HCT116 (cell line): ENCODE measurements around the gene RASAL2. TPM values are rescaled to one million over a fixed set of nuclear protein-coding genes. Genes with fewer than 3 reads are reported as not detected.

Experiments used
- ATAC-seq: fragments of 200-7000 bp; cut with Tn5 transposase; 2 replicates; pipeline ENCODE4 v1.9.1; 2020; ENCODE audit warnings: mild to moderate bottlenecking, moderate library complexity
- BruUV-seq: library from RNA; stranded (reverse); fragments of 400-500 nt; replicated peaks from 2 replicates; lab custom pipeline; 2021; lab: Mats Ljungman, UMichigan
- CTCF ChIA-PET: fragments of 300-600 bp; sonication (Branson Sonifier 250); formaldehyde crosslinking; loops from one replicate; lab custom pipeline; 2021; ENCODE audit warnings: antibody characterized with exemption; lab: Charles Lee
- POLR2A ChIA-PET: fragments of 300-600, 350-600 bp; sonication (Branson Sonifier 250); formaldehyde crosslinking; loops from one replicate; lab custom pipeline; 2021; ENCODE audit warnings: antibody characterized with exemption; lab: Charles Lee
- RAD21 ChIA-PET, 2 experiments: fragments of 300-600 bp; sonication (Branson Sonifier 250); formaldehyde crosslinking; loops; one replicate each; lab custom pipeline; 2023; ENCODE audit warnings: low total read pairs in 2 of 2; ENCODE audit not compliant: uncharacterized antibody in 2 of 2, unreplicated experiment in 2 of 2, low non-redundant PET in 1 of 2; lab: Charles Lee
- DNase-seq: peaks from one replicate; pipeline ENCODE4 v3.0.0-alpha.2; 2010; ENCODE audit warnings: low read depth, low spot score
- H2AFZ ChIP-seq: fragments of 200-600 bp; shearing (Covaris generic), sonication (generic); 2 replicates; pipeline ENCODE4 v1.6.1; 2017; ENCODE audit warnings: low read depth, mixed run types, mixed read lengths, antibody characterized with exemption, low read length; ENCODE audit not compliant: poor library complexity, severe bottlenecking
- H3K27ac ChIP-seq: 2 replicates; pipeline ENCODE4 v1.5.1; 2012; ENCODE audit warnings: low read depth, low read length
- H3K27me3 ChIP-seq: fragments of 200-600 bp; sonication (generic); 2 replicates; pipeline ENCODE4 v1.6.1; 2016; ENCODE audit warnings: mixed run types, low read length, mixed read lengths; ENCODE audit not compliant: insufficient read depth
- H3K36me3 ChIP-seq, 2 experiments: fragments of 200-500 bp in 1 of 2; fragments of 200-600 bp in 1 of 2; sonication (Bioruptor generic) in 1 of 2; sonication (generic) in 1 of 2; 2 replicates each; pipeline versions ENCODE4 v1.5.1 to v1.6.1; 2014 to 2016; ENCODE audit warnings: low read length in 2 of 2, inconsistent platforms in 1 of 2, mixed read lengths in 1 of 2, mixed run types in 1 of 2; ENCODE audit not compliant: insufficient read depth in 2 of 2, control insufficient read depth in 1 of 2
- H3K4me1 ChIP-seq, 2 experiments: fragments of 200-600 bp in 1 of 2; sonication (generic) in 1 of 2; 2 replicates each; pipeline versions ENCODE4 v1.5.1 to v1.6.1; 2012 to 2017; ENCODE audit warnings: low read length in 2 of 2, inconsistent platforms in 1 of 2, mild to moderate bottlenecking in 1 of 2, mixed read lengths in 1 of 2, mixed run types in 1 of 2, moderate library complexity in 1 of 2; ENCODE audit not compliant: insufficient read depth in 2 of 2, control insufficient read depth in 1 of 2
- H3K4me2 ChIP-seq: fragments of 200-600 bp; sonication (generic); 2 replicates; pipeline ENCODE4 v1.6.1; 2017; ENCODE audit warnings: mixed run types, low read length, mixed read lengths
- H3K4me3 ChIP-seq, 2 experiments: fragments of 200-600 bp in 1 of 2; sonication (generic) in 1 of 2; replicated peaks in 1 of 2; 2 replicates each; pipeline ENCODE4 v1.5.1; 2011 to 2016; ENCODE audit warnings: low read length in 2 of 2, control low read depth in 1 of 2, low read depth in 1 of 2, mild to moderate bottlenecking in 1 of 2, mixed read lengths in 1 of 2, mixed run types in 1 of 2
- H3K79me2 ChIP-seq: fragments of 200-600 bp; sonication (generic); 2 replicates; pipeline ENCODE4 v1.6.1; 2017; ENCODE audit warnings: mild to moderate bottlenecking, mixed run types, low read length, moderate library complexity, mixed read lengths; ENCODE audit not compliant: insufficient read depth
- H3K9ac ChIP-seq: fragments of 200-600 bp; sonication (generic); 2 replicates; pipeline ENCODE4 v1.6.1; 2016; ENCODE audit warnings: low read length, mixed read lengths
- H3K9me2 ChIP-seq: fragments of 200-600 bp; sonication (generic), shearing (Covaris generic); 2 replicates; pipeline ENCODE4 v1.6.1; 2017; ENCODE audit warnings: mixed run types, mild to moderate bottlenecking, moderate library complexity; ENCODE audit not compliant: insufficient read depth
- H3K9me3 ChIP-seq, 2 experiments: fragments of 200-500 bp in 1 of 2; fragments of 200-600 bp in 1 of 2; sonication (Bioruptor generic) in 1 of 2; sonication (generic) in 1 of 2; 2 replicates each; pipeline ENCODE4 v1.6.1; 2014 to 2017; ENCODE audit warnings: low read length in 2 of 2, mixed read lengths in 2 of 2, inconsistent platforms in 1 of 2, low read depth in 1 of 2, mild to moderate bottlenecking in 1 of 2, mixed run types in 1 of 2, moderate library complexity in 1 of 2; ENCODE audit not compliant: control insufficient read depth in 1 of 2, insufficient read depth in 1 of 2
- H4K20me1 ChIP-seq: fragments of 200-600 bp; sonication (generic), shearing (Covaris generic); 2 replicates; pipeline ENCODE4 v1.6.1; 2017; ENCODE audit warnings: mixed run types, mild to moderate bottlenecking, moderate library complexity; ENCODE audit not compliant: insufficient read depth
- EZH2phosphoT487 ChIP-seq: fragments of 200-600 bp; IDR thresholded peaks from 2 replicates; pipeline ENCODE4 v1.6.1; 2018; ENCODE audit warnings: antibody characterized with exemption, borderline replicate concordance
- FOSL1 ChIP-seq: IDR thresholded peaks from 2 replicates; pipeline ENCODE4 v1.6.1; 2012; ENCODE audit warnings: low read depth
- JUND ChIP-seq: IDR thresholded peaks from 2 replicates; pipeline ENCODE4 v1.6.1; 2012
- TCF7L2 ChIP-seq: IDR thresholded peaks from 2 replicates; pipeline ENCODE4 v1.7.0; 2011; ENCODE audit warnings: borderline replicate concordance, inconsistent platforms; ENCODE audit not compliant: insufficient read depth, insufficient read length; ENCODE audit errors: extremely low read depth
- intact Hi-C: fragments of 100-400 bp; cut with micrococcal nuclease; formaldehyde crosslinking; loops from 2 replicates; pipeline ENCODE4 v1.10.0; 2022
- total RNA-seq: library from RNA; stranded (reverse); gene quantifications from one replicate; pipeline ENCODE4 v1.2.1, GENCODE V29; 2021; ENCODE audit not compliant: unreplicated experiment
- TF ChIP-seq, protein P1 (sequence below), 3 experiments: fragments of 200-600 bp in 1 of 3; sonication (generic) in 1 of 3; IDR thresholded peaks in 2 of 3; conservative IDR thresholded peaks in 1 of 3; 2 replicates each; pipeline ENCODE4 v1.5.1; 2012 to 2017; ENCODE audit warnings: low read depth in 2 of 3, low read length in 2 of 3, antibody characterized with exemption in 1 of 3, borderline replicate concordance in 1 of 3, control low read depth in 1 of 3, mild to moderate bottlenecking in 1 of 3, mixed read lengths in 1 of 3, mixed run types in 1 of 3, moderate library complexity in 1 of 3; ENCODE audit not compliant: insufficient read depth in 1 of 3
- TF ChIP-seq, protein P2 (sequence below): IDR thresholded peaks from 2 replicates; pipeline ENCODE4 v1.6.1; 2012
- TF ChIP-seq, protein P3 (sequence below): IDR thresholded peaks from 2 replicates; pipeline ENCODE4 v1.6.1; 2011; ENCODE audit warnings: mild to moderate bottlenecking, low read length, moderate library complexity; ENCODE audit not compliant: insufficient replicate concordance; ENCODE audit errors: extremely low read depth

The RASAL2 gene
- total RNA-seq, 1 experiment from 2014 or later = 11.7 TPM

DNA sequence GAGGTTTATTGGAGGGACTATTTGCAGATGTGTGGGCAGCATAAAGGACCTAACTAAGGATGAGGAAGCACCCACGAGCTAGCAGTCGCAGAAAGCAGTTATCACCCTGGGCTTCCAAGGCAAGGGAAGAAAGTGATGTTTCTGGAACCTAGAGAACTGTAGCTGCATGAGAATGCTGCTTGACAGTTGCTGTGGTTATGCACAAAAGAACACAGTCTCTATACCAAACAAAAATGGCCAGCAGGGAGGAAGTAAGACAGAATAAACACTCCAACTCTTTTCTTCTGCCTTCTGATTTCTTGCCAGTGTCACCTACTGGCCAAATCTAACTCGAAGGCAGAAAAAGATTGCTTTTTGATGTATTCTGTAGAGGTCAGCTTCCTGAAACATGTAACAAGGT is 190.2 kb downstream of the RASAL2 start:
- ATAC-seq (no peak), DNase-seq (no peak)
- Histone ChIP-seq H3K27me3 (no peaks in the 10 kb centered on the region), H3K4me2 (no peak overlapping the region), H2AFZ (no peak overlapping the region), H3K27ac (no peak overlapping the region), H3K9me3 (no peaks in the 10 kb centered on the region), H3K4me3 (no peak overlapping the region), H3K79me2 (no peaks in the 10 kb centered on the region), H3K9me2 (no peaks in the 10 kb centered on the region), H4K20me1 (no peaks in the 10 kb centered on the region), H3K36me3 (no peaks in the 10 kb centered on the region), H3K4me1 (no peaks in the 10 kb centered on the region; a peak in 1 of 4 replicates), H3K9ac (no peak overlapping the region)
- POLR2A ChIA-PET = no interaction called here
- TF ChIP-seq JUND = no peak
- TF ChIP-seq FOSL1 = no peak
- TF ChIP-seq, protein P1, sequence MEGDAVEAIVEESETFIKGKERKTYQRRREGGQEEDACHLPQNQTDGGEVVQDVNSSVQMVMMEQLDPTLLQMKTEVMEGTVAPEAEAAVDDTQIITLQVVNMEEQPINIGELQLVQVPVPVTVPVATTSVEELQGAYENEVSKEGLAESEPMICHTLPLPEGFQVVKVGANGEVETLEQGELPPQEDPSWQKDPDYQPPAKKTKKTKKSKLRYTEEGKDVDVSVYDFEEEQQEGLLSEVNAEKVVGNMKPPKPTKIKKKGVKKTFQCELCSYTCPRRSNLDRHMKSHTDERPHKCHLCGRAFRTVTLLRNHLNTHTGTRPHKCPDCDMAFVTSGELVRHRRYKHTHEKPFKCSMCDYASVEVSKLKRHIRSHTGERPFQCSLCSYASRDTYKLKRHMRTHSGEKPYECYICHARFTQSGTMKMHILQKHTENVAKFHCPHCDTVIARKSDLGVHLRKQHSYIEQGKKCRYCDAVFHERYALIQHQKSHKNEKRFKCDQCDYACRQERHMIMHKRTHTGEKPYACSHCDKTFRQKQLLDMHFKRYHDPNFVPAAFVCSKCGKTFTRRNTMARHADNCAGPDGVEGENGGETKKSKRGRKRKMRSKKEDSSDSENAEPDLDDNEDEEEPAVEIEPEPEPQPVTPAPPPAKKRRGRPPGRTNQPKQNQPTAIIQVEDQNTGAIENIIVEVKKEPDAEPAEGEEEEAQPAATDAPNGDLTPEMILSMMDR (IDR thresholded peaks at IDR 0.05 in 2 of 3, conservative IDR thresholded peaks at IDR 0.05 in 1 of 3; ENCODE audit: borderline replicate concordance in 1 of 3, insufficient read depth in 1 of 3, low read depth in 2 of 3, low read length in 2 of 3) = no peak
- TF ChIP-seq, protein P2, sequence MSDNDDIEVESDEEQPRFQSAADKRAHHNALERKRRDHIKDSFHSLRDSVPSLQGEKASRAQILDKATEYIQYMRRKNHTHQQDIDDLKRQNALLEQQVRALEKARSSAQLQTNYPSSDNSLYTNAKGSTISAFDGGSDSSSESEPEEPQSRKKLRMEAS = no peak
- no peak for TF ChIP-seq EZH2phosphoT487
- TF ChIP-seq TCF7L2 = no peak
- TF ChIP-seq, protein P3, sequence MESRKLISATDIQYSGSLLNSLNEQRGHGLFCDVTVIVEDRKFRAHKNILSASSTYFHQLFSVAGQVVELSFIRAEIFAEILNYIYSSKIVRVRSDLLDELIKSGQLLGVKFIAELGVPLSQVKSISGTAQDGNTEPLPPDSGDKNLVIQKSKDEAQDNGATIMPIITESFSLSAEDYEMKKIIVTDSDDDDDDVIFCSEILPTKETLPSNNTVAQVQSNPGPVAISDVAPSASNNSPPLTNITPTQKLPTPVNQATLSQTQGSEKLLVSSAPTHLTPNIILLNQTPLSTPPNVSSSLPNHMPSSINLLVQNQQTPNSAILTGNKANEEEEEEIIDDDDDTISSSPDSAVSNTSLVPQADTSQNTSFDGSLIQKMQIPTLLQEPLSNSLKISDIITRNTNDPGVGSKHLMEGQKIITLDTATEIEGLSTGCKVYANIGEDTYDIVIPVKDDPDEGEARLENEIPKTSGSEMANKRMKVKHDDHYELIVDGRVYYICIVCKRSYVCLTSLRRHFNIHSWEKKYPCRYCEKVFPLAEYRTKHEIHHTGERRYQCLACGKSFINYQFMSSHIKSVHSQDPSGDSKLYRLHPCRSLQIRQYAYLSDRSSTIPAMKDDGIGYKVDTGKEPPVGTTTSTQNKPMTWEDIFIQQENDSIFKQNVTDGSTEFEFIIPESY = no peak
- RAD21 ChIA-PET = no interaction called here
- CTCF ChIA-PET = no interaction called here
- intact Hi-C loops = loop anchor here (5.0 kb wide), 1 partner anchor 1372 kb away; no protein-coding TSS in a partner anchor
- no TSS peak for BruUV-seq
